Mucosa of rectum (tissue), 2 donors: ENCODE measurements around the gene CDH5.

Experiments
- H3K27ac ChIP-seq, 2 donors: one replicate each; pipeline ENCODE4 v1.7.0; 2013; ENCODE audit warnings: inconsistent platforms in 2 of 2, low read depth in 2 of 2, low read length in 2 of 2
- H3K27me3 ChIP-seq, 2 donors: one replicate each; pipeline ENCODE4 v1.7.0; 2013; ENCODE audit warnings: low read length in 2 of 2; ENCODE audit not compliant: control insufficient read depth in 2 of 2, insufficient read depth in 2 of 2
- H3K36me3 ChIP-seq, 2 donors: one replicate each; pipeline ENCODE4 v1.7.0; 2013; ENCODE audit warnings: low read length in 2 of 2; ENCODE audit not compliant: control insufficient read depth in 2 of 2, insufficient read depth in 2 of 2
- H3K4me1 ChIP-seq, 2 donors: one replicate each; pipeline ENCODE4 v1.7.0; 2013; ENCODE audit warnings: low read length in 2 of 2, mild to moderate bottlenecking in 1 of 2; ENCODE audit not compliant: control insufficient read depth in 2 of 2, insufficient read depth in 2 of 2
- H3K4me3 ChIP-seq, 2 donors: one replicate each; pipeline ENCODE4 v1.7.0; 2013; ENCODE audit warnings: low read length in 2 of 2
- H3K9ac ChIP-seq, 2 donors: one replicate each; pipeline ENCODE4 v1.7.0; 2013; ENCODE audit warnings: low read length in 2 of 2, low read depth in 1 of 2, mild to moderate bottlenecking in 1 of 2
- H3K9me3 ChIP-seq, 2 donors: one replicate each; pipeline ENCODE4 v1.7.0; 2013; ENCODE audit warnings: low read length in 2 of 2; ENCODE audit not compliant: control insufficient read depth in 2 of 2
- donor health status: healthy.
- donor health status: Normal muscosa, but diverticular disease.

CDH5 gene

GRCh38 chr16:66382171-66382965 is 15.9 kb downstream of the CDH5 start:
- Histone ChIP-seq H3K9ac (no peak overlapping the region), H3K4me1 (peaks cover 0 to 5% of the 10 kb centered on the region in 2 donors), H3K9me3 (no peaks in the 10 kb centered on the region), H3K36me3 (no peaks in the 10 kb centered on the region), H3K4me3 (no peak overlapping the region), H3K27me3 (no peaks in the 10 kb centered on the region), H3K27ac (peak overlapping the region in 1 of 2 donors; percentile 32)

- Histone ChIP-seq H3K9ac (no peak overlapping the region), H3K4me3 (no peak overlapping the region), H3K4me1 (peaks cover 0 to 5% of the 10 kb centered on the region in 2 donors), H3K27ac (no peak overlapping the region), H3K9me3 (no peaks in the 10 kb centered on the region), H3K36me3 (no peaks in the 10 kb centered on the region), H3K27me3 (no peaks in the 10 kb centered on the region)
Observed at GRCh38 chr16:66382966-66383299, 16.4 kb downstream of the CDH5 start.

GRCh38 chr16:66383551-66383950 is 17.1 kb downstream of the CDH5 start:
- Histone ChIP-seq H3K27me3 (no peaks in the 10 kb centered on the region), H3K27ac (no peak overlapping the region), H3K36me3 (no peaks in the 10 kb centered on the region), H3K4me3 (no peak overlapping the region), H3K9ac (no peak overlapping the region), H3K9me3 (no peaks in the 10 kb centered on the region), H3K4me1 (peaks cover 0 to 5% of the 10 kb centered on the region in 2 donors)

- no peak overlapping the region for H3K4me3 ChIP-seq
- no peaks in the 10 kb centered on the region for H3K4me1 ChIP-seq
- no peak overlapping the region for H3K27ac ChIP-seq
- H3K9me3 ChIP-seq: no peaks in the 10 kb centered on the region
- no peak overlapping the region for H3K9ac ChIP-seq
- H3K27me3 ChIP-seq: no peaks in the 10 kb centered on the region
- H3K36me3 ChIP-seq: no peaks in the 10 kb centered on the region
Observed at GRCh38 chr16:66385415-66385814, 18.9 kb downstream of the CDH5 start.

GRCh38 chr16:66386629-66387622 is 20.4 kb downstream of the CDH5 start:
- Histone ChIP-seq H3K9me3 (no peaks in the 10 kb centered on the region), H3K4me1 (no peaks in the 10 kb centered on the region), H3K9ac (no peak overlapping the region), H3K4me3 (no peak overlapping the region), H3K36me3 (no peaks in the 10 kb centered on the region), H3K27ac (no peak overlapping the region), H3K27me3 (no peaks in the 10 kb centered on the region)

GRCh38 chr16:66387817-66388332 is 21.4 kb downstream of the CDH5 start:
- H3K36me3 ChIP-seq: no peaks in the 10 kb centered on the region
- no peak overlapping the region for H3K27ac ChIP-seq
- H3K9me3 ChIP-seq: no peaks in the 10 kb centered on the region

GRCh38 chr16:66388350-66389139 is 22.1 kb downstream of the CDH5 start:
- H3K36me3 ChIP-seq: no peaks in the 10 kb centered on the region
- H3K27ac ChIP-seq: no peak overlapping the region
- H3K4me1 ChIP-seq: no peaks in the 10 kb centered on the region
- no peaks in the 10 kb centered on the region for H3K9me3 ChIP-seq
- H3K9ac ChIP-seq: no peak overlapping the region
- no peaks in the 10 kb centered on the region for H3K27me3 ChIP-seq
- H3K4me3 ChIP-seq: no peak overlapping the region

More at GRCh38 chr16:66387817-66388332, 21.4 kb downstream of the CDH5 start:
- no peaks in the 10 kb centered on the region for H3K27me3 ChIP-seq
- no peaks in the 10 kb centered on the region for H3K4me1 ChIP-seq
- H3K9ac ChIP-seq: no peak overlapping the region
- no peak overlapping the region for H3K4me3 ChIP-seq

- Histone ChIP-seq H3K4me3 (no peak overlapping the region), H3K27ac (no peak overlapping the region), H3K27me3 (no peaks in the 10 kb centered on the region), H3K4me1 (no peaks in the 10 kb centered on the region), H3K36me3 (no peaks in the 10 kb centered on the region), H3K9me3 (no peaks in the 10 kb centered on the region), H3K9ac (no peak overlapping the region)
Observed at GRCh38 chr16:66389256-66390176, 23.0 kb downstream of the CDH5 start.
